ENCODE results near the gene PIM1. TPM values are rescaled to one million over a fixed set of nuclear protein-coding genes. Genes with fewer than 3 reads are reported as not detected.

Gene PIM1
- total and polyA plus RNA-seq, 9 of the 15 experiments (the other 6 are each of a cell fraction or from before 2014, with no cell fraction given), result 19.0 to 789 (median 212) TPM

DNA sequence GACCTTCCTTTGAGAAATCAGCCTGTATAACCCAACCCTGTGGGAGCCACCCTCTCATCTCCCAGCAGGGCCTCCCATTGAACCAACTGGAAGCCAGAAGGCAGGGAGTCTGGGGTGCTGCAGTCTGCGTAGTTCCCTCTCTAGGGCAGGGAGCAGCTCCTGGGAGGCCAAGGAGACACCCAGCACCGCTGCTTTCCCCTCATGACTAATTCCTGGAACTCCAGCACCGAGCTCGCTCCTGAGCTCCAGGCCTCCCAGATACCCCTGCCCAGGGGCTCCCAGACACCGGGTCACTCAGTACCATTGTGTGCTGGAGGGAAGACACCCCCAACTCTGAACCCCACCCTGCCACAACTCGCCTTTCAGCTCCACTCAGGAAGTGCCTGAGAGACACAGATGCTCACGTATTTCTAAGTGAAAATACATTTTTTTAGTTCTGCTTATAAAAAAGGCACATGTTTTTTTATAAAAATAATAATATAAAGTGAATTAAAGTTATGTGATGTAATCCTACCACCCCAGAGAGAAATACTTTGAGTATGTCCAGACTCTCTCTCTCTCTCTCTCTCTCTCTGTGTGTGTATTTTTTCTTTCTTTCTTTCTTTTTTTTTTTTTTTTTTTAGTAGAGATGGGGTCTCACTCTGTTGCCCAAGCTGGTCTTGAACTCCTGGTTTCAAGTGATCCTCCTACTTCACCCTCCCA is 17.5 kb downstream of the PIM1 start (continued):
- no peak for TF ChIP-seq MEF2D (tag; conservative IDR thresholded peaks at IDR 0.05; ENCODE audit: low read depth)
- no peak for TF ChIP-seq GABPB1 (CRISPR knock-in tag; IDR thresholded peaks at IDR 0.05)
- no peak for TF ChIP-seq NFE2 (IDR thresholded peaks at IDR 0.05; ENCODE audit: low read depth)
- no peak for TF ChIP-seq ZNF436 (CRISPR knock-in tag; IDR thresholded peaks at IDR 0.05)
- no peak for TF ChIP-seq ZFPM2 (CRISPR knock-in tag; IDR thresholded peaks at IDR 0.05)
- TF ChIP-seq FOSL1 (tag; conservative IDR thresholded peaks at IDR 0.05), result no peak
- no peak for TF ChIP-seq BHLHE40 (IDR thresholded peaks at IDR 0.05; ENCODE audit: low read length)
- no peak for TF ChIP-seq TCFL5 (CRISPR knock-in tag; conservative IDR thresholded peaks at IDR 0.05)
- TF ChIP-seq MTA1 (IDR thresholded peaks at IDR 0.05; ENCODE audit: borderline replicate concordance), result no peak
- TF ChIP-seq, protein P1, sequence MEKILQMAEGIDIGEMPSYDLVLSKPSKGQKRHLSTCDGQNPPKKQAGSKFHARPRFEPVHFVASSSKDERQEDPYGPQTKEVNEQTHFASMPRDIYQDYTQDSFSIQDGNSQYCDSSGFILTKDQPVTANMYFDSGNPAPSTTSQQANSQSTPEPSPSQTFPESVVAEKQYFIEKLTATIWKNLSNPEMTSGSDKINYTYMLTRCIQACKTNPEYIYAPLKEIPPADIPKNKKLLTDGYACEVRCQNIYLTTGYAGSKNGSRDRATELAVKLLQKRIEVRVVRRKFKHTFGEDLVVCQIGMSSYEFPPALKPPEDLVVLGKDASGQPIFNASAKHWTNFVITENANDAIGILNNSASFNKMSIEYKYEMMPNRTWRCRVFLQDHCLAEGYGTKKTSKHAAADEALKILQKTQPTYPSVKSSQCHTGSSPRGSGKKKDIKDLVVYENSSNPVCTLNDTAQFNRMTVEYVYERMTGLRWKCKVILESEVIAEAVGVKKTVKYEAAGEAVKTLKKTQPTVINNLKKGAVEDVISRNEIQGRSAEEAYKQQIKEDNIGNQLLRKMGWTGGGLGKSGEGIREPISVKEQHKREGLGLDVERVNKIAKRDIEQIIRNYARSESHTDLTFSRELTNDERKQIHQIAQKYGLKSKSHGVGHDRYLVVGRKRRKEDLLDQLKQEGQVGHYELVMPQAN (IDR thresholded peaks at IDR 0.05; ENCODE audit: borderline replicate concordance), result no peak; the same call in 1 of the 2 replicates
- TF ChIP-seq SMARCE1 (IDR thresholded peaks at IDR 0.05), result 0 out of 2 replicates have a peak, but pooled peaks have one; percentile 15
- no peak for TF ChIP-seq SMC3 (conservative IDR thresholded peaks at IDR 0.05; ENCODE audit: insufficient read depth, low read depth, low read length)
- no peak for TF ChIP-seq SMAD2 (IDR thresholded peaks at IDR 0.05; ENCODE audit: low read depth, low read length)
- no peak for TF ChIP-seq ESRRA (IDR thresholded peaks at IDR 0.05; ENCODE audit: borderline replicate concordance, low read depth)
- no peak for TF ChIP-seq ZSCAN32 (CRISPR knock-in tag; IDR thresholded peaks at IDR 0.05)
- TF ChIP-seq ZNF609 (CRISPR knock-in tag; IDR thresholded peaks at IDR 0.05; ENCODE audit: borderline replicate concordance), result no peak
- no peak for TF ChIP-seq STAG1 (CRISPR knock-in tag; IDR thresholded peaks at IDR 0.05; ENCODE audit: borderline replicate concordance)
- TF ChIP-seq ZBTB17 (CRISPR knock-in tag; IDR thresholded peaks at IDR 0.05), result 0 out of 2 replicates have a peak, but pooled peaks have one; percentile 45
- TF ChIP-seq JUND (IDR thresholded peaks at IDR 0.05; ENCODE audit: borderline replicate concordance, low read depth, low read length), result no peak
- TF ChIP-seq JUND (tag; IDR thresholded peaks at IDR 0.05; ENCODE audit: borderline replicate concordance, low read depth, low read length), result no peak; the same call in 2 of the 3 replicates
- TF ChIP-seq PCBP2 (IDR thresholded peaks at IDR 0.05; ENCODE audit: low read depth, low read length, poor library complexity, severe bottlenecking), result no peak
- TF ChIP-seq EZH2 (IDR thresholded peaks at IDR 0.05; ENCODE audit: borderline replicate concordance, low read depth, low read length), result no peak
- no peak for TF ChIP-seq NFIC (IDR thresholded peaks at IDR 0.05)
